GM21576 (cell line): ENCODE data around the gene CTAG1A.
"Not testable (repeated sequence)": the region's sequence is repeated elsewhere in the genome, so short reads cannot be mapped to it uniquely, and the experiment has no call there.

Experiments used
- ATAC-seq: cut with Tn5 transposase; IDR thresholded peaks from one replicate; pipeline ENCODE4 v1.9.1; 2021; ENCODE audit warnings: mild to moderate bottlenecking, moderate library complexity; ENCODE audit not compliant: unreplicated experiment

Gene CTAG1A

DNA sequence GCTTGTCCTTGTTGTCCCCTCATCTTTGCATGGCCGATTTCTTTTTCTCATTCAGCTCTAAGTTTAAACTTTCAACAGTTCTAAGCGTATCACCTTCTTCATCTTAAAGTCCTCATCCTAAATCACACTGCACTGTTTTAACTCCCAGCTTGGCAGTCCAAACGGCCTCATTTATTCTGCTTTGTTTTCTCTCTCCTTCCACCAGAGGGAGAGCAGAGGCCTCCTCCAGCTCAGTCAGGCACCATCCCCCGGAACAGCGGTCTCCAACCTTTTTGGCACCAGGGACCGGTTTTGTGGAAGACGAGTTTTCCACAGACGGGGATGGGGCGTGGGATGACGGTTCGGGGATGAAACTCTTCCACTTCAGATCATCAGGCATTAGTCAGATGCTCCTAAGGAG, 14.6 kb upstream of the CTAG1A start:
- ATAC-seq = not testable (repeated sequence)

DNA sequence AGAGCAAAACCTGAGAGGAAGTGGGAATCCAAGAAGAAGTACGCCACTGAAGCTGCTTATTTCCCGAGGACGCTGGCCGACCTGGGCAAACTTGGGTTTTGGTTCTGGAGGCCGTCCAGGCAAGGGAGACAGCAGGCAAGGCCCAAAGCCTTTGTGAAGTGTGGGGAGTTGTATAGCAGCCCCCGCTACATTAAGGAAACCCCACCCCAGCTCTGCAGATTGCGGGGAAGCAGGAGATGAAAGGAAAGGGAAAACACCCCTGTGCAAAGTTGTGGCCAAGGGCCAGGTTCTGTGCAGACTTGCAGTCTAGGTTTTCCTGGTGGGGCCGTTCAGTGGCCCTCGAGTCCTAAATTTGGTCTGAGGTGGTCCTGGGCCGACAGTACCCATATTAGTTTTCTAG, 11.9 kb upstream of the CTAG1A start:
- ATAC-seq = not testable (repeated sequence)

DNA sequence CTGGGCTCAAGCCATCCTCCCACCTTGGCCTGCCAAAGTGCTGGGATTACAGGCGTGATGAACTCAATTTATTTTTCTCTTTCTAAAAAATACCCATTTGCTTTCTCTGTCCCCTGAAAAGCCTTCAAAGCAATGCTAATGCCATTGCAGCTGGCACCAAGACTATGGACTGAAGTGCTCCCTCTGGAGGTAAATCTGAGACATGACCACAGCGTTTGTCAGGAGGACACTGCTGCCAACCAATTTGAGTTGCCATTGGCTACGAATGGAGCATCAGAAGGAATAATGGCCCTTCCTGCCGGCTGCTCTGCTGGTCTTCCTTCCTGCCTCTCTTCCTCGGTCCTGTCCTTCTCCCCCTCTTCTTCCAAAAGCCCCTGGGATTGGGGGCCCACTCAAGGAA, 9.9 kb upstream of the CTAG1A start:
- not testable (repeated sequence) for ATAC-seq

DNA sequence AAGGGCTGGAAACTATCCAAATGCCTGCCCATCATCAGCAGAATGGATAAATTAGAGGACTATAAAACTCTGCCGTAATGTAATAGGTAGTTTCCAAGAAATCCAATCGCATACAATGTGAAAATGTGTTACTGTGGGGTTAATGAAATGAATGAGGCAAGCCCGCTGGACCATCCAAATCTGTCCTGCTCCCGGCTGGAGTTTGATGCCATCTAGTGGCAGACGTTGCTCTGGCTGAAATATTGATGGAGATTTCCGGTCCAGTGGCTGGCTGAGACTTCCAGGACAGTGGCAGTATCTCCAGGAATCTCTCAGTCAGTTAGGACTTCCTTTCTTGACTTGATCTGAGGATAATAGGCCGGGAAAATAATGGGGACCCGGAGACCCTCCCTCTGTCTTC, 1.9 kb upstream of the CTAG1A start:
- not testable (repeated sequence) for ATAC-seq

DNA sequence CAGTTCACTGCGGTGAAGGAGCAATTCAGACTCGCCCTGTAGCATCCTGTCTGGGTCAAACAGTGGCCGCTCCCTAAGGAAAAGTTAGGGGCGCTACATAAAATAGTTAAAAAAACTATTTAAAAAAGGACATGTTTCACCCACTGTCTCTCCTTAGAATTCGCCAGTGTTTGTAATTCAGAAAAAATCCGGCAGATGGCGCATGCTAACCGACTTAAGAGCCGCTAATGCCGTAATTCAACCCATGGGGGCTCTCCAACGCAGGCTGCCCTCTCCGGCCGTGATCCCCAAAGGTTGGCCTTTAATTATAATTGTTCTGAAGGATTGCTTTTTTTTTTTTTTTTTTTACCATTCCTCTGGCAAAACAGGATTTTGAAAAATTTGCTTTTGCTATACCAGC, 5.5 kb downstream of the CTAG1A start:
- ATAC-seq = not testable (repeated sequence)

DNA sequence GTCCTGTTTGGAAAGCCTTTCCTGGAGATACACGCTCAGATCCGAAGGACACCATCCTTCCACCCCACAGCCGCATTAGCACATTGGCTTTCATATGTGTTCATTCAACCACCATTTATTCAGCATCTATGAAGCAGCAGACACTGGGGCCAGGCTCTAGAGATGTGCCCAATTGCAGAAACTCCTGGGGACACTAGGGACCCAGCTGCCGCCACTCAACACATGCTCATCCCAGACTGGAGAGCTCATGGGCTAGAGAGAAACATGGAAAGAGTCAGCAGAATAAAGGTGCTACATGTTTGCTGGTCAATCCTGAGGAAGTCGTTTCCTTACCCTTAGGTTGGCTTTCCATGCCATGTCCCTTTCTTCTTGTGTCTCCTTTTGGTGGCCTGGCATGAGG, 7.6 kb downstream of the CTAG1A start:
- no peak for ATAC-seq

DNA sequence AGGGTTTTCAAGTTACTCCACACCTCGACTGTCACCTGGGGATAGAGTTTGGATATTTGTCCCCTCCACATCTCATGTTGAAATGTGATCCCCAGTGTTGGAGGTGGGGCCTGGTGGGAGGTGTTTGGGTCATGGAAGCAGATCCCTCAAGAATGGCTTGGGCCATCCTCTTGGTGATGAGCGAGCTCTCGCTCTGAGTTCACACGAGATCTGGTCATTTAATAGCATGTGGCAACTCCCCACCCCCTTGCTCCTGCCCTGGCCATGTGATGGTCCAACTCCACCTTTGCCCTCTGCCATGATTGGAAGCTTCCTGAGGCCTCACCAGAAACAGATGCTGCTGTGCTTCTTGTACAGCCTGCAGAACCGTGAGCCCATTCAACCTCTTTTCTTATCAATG, 8.3 kb downstream of the CTAG1A start:
- no peak for ATAC-seq

DNA sequence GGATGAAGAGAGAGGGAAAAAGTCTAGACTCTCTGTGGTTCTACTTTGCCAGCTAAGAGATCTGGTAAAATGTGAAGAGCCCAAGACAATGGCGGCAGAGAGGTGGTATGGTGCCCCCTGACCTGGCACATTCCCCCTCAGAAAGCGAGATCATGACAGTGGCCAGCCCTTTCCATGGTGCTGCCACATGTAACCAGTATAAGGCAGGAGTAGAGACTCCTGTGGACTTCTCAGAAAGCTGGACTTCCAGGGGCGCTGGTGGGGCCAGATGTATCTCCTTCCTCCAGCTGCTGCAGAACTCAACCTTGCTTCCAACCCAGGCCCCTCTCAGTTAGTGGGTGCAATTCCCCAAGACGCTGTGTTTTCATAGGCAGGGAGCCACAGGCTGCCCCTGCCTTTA, 9.6 kb downstream of the CTAG1A start:
- ATAC-seq = no peak

DNA sequence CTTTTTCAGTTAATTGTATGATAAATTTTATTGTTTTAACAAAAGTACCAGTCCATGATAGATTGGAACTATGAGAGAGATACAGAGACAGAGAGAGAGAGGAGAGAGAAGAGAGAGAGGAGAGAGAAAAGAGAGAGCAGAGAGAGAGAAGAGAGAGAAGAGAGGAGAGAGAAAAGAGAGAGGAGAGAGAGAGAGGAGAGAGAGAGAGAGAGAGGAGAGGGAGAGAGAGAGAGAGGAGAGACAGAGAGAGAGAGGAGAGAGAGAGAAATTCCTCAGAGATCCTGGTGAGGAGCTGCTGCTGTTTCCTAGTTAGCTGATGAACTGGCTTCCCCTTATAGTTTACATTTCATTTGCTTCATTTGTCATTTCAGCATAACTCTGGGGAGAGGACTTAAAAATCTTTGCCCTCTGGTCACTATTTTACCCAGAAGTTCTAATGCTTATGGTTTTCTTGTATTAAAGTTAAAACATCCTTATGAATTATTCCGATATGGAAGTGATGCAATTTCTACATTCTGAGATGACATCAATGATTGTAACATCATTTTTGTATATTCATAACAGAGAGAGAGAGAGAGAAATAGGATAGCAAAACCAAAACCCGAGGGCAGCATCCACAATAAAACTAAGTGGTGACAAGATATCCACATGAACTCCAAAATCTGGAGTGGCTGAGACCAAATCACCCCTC, 10.8 kb downstream of the CTAG1A start:
- ATAC-seq = no peak

DNA sequence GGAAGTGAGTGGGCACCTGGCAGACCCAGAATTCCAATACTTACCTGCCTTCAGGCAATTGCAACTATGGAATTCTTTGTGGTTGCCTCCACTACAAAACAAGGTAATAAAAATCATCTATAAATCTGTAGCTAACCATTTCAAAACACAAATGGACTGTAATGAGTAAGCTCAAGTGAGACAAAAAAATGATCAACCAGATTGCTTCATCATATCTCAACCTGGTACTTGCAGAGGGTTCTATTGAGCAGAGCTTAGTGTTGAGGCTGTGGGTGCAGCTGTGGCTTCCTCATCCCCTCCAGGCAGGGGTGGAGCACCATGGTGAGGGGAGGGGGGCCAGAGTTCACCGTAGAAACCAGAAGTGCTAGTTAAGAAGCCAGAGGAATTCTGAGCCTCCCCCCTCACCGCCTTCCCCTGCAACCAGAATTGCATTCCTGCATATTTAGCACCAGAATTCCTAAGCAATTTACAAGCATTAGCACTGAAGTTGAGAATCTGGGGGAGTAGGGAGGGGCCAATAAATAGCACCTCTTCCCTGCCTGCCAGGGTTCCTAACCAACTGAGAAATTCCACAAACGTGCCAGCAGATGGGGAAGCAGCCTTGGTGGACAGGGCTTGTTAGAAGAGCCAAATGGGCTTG, 11.5 kb downstream of the CTAG1A start:
- no peak for ATAC-seq

DNA sequence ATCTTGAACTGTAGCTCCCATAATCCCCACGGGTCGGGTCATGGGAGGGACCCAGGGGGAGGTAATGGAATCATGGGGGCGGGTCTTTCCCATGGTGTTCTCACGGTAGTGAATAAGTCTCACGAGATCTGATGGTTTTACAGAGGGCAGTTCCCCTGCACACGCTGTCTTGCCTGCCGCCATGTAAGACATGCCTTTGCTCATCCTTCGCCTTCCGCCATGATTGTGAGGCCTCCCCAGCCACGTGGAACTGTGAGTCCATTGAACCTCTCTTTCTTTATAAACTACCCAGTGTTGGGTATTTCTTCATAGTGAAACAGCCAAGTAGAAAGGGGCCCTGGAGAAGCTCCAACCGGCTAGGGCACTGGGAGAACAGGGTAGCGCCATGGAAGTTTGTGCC, 12.3 kb downstream of the CTAG1A start:
- ATAC-seq = no peak

DNA sequence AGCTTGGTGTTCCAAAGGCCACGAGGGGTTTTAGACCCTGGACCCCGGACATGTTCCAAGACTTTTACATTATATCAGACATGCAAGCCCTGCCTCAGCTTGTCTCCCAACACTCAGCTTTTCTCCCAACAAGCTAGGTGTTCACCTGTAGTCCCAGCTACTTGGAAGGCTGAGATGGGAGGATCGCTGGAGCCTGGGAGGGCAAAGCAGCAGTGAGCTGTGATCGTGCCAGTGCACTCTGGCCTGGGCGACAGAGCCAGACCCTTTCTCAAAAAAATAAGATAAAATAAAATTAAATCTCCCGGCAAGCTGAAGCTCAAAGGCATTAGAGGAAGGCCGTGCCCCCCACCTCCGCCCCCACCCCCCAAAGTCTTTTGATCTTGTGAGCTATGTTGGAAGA, 13.7 kb downstream of the CTAG1A start:
- ATAC-seq = no peak

DNA sequence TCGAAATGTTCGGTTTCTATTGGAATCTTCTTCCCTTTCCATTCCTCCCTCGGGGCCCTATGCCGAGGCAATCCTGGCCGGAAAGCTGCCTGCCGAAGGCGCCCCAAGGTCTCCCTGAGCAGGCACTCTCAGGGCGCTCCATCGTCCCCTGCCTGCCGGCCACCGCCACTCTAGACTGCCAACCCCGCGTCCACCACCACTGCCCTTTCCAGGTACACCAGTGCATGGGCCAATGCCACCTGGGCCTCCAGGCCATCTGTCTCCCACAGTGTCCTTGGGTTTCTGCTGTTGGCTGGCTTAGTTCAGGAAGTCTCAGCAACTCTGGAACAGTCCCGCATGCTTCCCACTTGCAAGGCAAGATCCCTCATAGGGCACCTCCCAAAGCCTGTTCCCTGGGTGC, 14.6 kb downstream of the CTAG1A start:
- no peak for ATAC-seq

DNA sequence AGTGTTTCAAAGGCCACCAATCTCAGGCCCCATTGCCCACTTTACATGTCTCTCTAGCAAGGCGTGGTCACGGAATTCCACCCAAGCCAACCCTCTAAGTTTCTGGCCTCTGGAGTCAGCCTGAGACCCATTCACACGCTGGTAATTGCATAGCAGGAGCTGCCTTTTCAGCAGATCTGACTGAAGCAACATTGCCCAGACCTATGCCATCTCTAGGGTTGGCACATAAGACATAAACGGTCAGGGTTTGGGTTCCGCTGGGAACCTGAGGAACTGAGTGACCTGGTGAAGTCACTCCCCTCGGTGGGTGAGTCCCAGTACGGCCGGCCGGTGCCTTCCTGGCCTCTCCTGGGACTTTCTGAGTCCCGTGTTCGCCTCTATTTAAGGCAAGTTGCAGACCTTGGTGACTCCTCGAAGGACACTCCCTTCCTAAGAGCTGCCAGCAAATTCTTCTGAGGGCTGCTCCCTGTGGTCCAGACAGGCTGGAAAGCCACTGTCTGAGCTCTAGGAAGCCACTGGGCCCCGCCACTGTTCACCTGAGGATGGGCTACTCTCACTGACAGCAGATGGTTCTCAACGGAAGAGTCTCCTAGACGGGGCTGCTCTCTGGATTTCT, 15.9 kb downstream of the CTAG1A start:
- no peak for ATAC-seq

DNA sequence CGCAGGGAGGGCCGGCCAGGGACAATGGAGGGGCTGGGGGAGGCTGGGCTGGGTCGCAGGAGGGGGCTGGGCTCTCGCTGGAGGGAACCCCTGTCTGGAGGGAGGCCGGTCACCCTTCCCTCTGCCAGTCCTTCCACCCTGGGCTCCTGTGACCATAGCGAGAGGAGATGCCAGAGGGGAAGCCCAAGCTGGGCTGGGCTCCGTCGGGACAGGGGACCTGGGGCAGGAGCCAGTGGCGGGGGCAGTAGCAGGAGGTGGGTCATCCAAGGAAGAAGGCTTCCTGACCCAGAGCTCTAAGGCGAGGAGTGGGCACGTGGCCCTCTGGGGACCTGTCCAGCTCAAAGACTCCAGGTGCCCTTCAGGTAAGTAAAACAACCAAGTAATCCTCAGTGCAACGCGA, 17.3 kb downstream of the CTAG1A start:
- no peak for ATAC-seq

DNA sequence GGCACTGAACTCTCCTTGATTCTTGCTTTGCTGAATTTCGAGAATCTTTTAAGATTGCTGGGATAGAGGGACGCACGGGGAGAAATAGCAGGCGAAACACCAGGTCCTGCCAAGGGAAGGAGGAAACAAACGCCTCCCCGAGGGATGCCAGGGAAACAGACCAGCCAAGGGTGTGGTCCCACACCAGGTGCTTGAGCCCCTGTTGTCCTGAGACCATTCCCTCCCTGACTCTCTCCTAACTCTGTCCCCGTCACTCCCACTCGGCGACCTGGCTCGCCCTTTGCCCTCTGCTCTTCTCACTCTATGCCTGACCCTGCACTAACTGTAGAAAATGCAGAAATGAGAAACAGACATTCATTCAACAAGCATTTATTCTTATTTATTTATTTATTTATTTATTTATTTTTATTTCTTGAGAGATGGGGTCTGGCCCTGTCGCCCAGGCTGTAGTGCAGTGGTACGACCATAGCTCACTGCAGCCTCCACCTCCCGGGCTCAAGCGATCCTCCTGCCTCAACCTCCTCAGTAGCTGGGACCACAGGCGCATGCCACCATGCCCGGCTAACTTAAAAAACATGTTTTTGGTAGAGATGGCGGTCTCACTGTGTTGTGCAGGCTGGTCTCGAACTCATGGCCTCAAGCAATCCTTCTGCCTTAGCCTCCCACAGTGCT, 18.0 kb downstream of the CTAG1A start:
- ATAC-seq = no peak

DNA sequence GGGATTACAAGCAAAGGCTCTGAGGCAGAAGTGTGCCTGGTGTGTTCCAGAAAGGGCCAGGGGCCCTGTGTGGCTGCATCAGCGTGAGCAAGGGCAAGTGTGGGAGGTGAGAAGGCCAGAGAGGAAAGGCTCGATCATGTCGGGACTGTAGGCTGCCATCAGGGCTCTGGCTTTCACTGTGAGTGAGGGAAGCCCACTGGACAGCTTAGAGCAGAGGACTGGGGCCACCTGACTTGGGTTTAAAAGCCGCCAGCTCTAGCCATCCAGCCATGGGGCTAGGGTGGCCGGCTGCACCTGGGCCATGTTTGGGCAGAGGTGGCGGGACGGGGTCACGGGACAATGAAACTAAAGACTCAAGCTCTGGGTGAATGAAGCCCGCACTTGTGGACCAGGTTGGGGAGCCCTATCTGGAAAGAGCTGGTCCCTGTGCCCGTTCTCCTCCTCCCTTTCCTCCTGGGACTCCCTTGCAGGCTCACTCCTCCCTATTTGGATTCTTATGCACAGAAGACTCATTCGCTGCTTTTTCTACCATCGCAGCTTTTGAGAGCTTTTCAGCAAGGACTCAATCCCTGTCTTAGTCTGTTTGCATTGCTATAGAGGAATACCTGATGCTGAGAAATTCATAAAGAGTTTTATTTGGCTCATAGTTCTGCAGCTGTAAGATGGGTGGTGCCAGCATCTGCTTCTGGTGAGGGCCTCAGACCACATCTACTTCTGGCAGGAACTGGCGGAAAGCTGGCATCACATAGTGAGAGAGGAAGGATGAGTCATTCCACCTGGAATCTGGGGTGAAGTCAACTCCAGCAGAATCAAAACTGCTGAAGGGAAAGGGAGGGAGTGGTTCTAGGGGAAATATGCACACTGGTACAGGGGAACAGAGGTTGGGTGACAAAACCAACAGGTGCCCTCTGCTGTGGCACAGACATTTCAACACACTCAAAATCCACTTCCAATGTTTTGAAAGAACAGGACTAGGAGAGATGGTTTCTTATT, 18.8 kb downstream of the CTAG1A start:
- no peak for ATAC-seq

DNA sequence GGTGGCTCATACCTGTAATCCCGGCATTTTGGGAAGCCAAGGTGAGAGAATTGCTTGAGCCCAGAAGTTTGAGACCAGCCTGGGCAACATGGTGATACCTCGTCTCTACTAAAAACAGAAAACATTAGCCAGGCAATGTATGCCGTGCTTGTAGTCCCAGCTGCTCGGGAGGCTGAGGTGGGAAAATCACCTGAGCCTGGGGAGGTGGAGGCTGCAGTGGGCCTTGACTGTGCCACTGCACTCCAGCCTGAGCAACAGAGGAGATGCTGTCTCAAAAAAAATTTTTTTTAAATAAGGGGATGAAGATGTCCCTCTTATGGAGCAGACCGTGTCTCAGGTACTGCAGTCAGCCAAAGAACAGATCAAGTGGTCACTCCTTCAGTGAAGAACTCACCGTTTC, 20.6 kb downstream of the CTAG1A start:
- ATAC-seq = no peak

DNA sequence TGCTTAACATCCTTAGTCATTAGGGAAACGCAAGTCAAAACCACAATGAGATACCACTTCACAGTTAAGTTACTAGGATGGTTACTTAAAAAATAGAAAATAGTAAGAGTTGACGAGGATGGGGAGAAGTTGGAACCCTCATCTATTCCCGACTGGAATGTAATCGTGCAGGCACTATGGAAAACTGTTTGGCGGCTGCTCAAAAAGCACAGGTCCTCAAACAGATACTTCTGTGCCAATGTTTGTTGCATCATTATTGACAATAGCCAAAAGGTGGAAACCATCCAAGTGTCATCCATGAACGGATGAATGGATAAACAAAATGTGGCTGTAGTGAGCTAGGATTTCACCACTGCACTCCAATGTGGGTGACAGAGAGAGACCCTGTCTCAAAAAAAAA, 22.4 kb downstream of the CTAG1A start:
- ATAC-seq = no peak

DNA sequence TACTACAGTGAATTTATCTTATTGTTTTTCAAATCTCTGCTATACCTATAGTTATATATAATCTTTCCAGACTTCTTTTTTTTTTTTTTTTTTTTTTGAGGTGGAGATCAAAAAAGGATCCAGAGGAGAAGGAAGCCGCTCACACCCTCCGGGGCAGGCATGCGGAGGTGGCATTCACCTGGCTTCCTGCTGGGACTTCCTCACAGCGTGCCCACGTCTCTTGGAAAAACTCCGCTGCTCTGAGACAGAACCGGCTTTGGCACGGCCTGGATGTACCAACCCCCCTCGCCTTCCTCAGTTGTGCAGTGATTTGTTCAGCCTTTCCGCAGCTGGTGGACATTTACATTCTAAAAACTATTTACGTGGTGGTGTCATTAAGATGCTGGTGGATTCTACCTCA, 23.0 kb downstream of the CTAG1A start:
- not testable (repeated sequence) for ATAC-seq

DNA sequence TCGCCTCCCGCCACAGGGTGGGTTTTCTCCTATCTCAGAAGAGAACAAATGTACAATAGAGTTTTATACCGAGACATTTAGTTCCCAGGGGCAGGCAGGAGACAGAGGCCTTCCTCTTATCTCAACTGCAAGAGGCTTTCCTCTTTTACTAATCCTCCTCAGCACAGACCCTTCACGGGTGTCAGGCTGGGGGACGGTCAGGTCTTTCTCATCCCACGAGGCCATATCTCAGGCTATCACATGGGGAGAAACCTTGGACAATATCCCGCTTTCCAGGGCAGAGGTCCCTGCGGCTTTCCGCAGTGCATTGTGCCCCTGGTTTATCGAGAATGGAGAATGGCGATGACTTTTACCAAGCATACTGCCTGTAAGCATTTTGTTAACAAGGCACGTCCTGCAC, 23.9 kb downstream of the CTAG1A start:
- ATAC-seq = not testable (repeated sequence)
